ENCODE measurements around the gene CD3G.

The CD3G gene

DNA sequence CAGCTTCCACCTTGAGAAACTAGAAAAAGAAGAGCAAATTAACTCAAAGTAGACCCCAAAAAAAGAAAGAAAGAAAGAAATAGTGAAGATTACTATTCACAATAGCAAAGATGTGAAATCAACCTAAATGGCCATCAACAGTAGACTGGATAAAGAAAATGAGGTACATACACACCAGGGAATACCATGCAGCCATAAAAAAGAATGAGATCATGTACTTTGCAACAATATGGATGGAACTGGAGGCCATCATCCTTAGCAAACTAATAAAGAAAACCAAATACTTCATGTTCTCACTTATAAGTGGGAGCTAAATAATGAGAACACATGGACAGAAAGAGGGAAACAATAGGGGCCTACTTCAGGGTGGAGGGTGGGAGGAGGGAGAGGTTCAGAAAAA is 15.4 kb upstream of the CD3G start:
- no peak for DNase-seq

DNA sequence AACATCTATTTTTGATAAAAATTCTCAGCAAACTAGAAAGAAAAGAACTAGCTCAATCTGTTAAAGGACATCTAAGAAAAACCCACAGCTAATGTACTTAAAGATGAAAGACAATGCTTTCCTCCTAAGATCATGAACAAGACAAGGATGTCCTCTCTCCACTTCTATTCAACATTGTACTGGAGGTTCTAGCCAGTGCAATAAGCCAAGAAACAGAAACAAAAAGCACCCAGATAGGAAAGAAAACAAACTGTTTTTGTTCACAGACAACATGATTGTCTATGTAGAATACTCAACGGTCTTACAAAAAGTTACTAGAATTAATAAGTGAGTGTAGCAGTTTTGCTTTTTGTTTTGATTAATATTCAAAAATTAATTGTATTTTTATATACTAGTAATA is 9.4 kb upstream of the CD3G start:
- DNase-seq = no peak

GRCh38 chr11:118338637-118339061 is 5.5 kb upstream of the CD3G start:
- peak; percentile 28 for DNase-seq

GRCh38 chr11:118339281-118339961 is 4.7 kb upstream of the CD3G start:
- DNase-seq = no peak

- DNase-seq = no peak
These were observed 3.7 kb upstream of the CD3G start for GRCh38 chr11:118340449-118340848.

- no peak for DNase-seq
These were observed 2.9 kb upstream of the CD3G start for GRCh38 chr11:118341261-118341660.

GRCh38 chr11:118341815-118342489 is 2.2 kb upstream of the CD3G start:
- DNase-seq = no peak

DNA sequence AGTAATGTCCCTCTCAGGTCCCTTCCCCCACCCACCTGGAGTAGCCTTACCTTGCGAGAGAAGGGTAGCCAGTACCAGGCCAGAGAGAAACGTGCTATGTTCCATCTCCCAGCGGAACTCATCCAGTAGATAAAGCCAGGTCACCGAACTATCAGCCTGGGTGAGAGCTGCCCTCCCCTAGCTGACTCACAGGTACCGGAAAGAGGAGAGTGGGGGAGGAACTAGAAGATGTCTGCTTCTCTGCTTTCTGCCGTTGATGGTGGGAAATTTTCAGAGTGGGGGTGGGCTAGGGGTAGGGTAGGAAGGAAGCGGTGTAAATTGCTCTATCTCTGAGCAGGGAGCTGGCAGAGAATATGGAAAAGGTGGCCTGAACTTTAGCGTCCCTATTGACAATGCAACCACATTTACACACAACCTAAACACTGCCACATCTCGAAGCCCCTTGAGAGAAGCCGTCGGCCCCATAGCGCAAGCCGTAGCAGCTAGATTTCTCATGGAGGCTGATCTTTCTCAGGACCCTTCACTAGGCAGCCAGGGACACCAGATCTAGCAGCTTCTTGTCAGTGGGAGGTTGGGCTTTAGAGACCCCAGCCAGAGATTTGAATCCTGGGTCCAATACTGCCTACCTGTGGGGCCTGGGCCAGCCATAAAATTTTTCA is 1.5 kb upstream of the CD3G start, which contains the start of gene CD3D:
CD3D (minus strand) TSS at position 203 of the 659 bp plus-strand sequence; CDS start at position 105, 98 bp downstream.
- DNase-seq = no peak

- no peak for DNase-seq
These were observed 896 bp upstream of the CD3G start for GRCh38 chr11:118343248-118343647.

- DNase-seq = no peak
These were observed 5.3 kb downstream of the CD3G start for GRCh38 chr11:118349475-118349874.

- no peak for DNase-seq
These were observed 9.1 kb downstream of the CD3G start for GRCh38 chr11:118353084-118353710.

DNA sequence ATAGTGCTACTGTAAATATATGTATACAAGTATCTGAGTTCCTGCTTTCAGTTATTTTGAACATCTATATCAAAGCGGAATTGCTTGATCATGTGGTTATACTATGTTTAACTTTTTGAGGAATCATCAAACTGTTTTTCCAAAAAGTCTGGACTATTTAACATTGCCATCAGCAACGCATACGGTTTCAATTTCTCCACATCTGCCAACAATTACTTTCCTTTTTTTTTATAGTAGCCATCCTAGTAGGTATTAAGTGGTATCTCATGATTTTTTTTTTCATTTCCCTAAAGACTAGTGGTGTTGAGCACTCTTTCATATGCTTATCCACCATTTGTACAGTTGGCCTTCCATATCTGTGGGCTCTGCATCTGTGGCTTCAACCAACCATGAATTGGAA is 13.9 kb downstream of the CD3G start:
- DNase-seq = no peak

DNA sequence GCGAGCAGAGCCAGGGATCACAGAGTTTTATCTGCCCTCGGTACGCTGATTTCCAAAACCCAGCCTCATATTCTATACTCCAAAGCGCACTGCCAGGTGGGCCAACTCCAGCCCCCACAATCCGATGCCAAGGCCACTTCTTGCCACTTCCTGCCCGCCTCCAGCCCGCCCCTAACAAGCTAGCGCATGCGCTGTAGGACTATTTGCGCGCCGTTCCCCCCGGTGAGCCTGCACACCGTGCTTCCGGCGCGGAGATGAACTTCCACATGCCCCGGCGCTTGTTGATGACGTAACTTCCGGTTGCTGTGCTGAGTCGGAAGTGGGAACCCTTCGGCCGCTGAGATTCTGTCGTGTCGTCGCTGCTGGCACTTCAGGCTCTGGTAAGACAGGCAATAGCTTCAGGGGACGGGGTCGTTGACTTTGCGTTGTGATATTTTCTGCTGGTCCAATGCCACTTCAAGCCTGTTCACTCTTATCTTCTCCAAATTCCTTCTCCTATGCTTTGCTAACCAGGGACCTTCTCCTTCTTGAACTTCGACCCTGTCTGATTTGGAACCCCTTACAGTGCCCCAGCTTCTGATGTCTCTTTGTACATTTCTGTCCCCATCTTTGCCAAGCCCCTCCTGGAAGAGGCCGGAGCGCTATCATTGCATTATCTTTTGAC is 15.3 kb downstream of the CD3G start, which contains the start of gene UBE4A:
UBE4A (plus strand) TSS at position 306 of the 664 bp plus-strand sequence. CDS start 5,481 bp downstream, outside the sequence.
- peak; percentile 54 for DNase-seq

- DNase-seq = no peak
These were observed 20.9 kb downstream of the CD3G start for GRCh38 chr11:118364956-118365615.

GRCh38 chr11:118366287-118366686 is 22.1 kb downstream of the CD3G start:
- DNase-seq = no peak

DNA sequence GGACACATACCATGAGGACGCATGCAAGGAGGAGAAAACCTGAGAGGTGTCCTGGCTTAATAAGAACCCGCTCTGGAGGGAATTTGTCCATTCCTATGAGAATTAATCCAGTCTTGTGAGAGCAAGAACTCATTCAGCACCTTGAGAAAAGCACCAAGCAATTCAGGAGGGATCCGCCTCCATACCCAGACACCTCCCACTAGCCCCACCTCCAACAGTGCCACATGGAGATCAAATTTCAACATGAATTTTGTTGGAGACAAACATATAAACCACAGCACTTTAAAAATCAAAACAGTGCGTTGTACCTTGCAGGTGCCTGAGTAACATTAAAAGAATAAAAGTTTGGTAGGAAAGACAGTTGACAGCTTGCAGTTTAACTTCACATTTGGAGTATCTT is 26.6 kb downstream of the CD3G start:
- no peak for DNase-seq

DNA sequence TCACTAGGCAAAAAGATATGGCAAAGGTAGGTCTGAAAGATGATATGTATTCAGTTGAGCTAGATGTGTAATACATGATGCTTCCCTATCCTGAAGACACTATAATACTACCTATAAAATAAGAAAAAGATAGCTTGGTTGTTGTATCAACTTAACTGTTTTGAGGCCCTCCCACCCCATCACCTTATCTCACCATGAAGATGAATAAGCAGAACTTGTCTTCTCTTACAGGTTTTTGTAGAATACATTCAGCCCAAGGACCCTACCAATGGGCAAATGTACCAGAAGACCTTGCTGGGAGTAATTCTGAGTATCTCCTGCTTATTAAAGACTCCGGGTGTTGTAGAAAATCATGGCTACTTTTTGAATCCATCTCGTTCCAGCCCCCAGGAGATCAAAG is 29.1 kb downstream of the CD3G start:
- no peak for DNase-seq

- DNase-seq = no peak
These were observed 29.7 kb downstream of the CD3G start for GRCh38 chr11:118373871-118374270.

DNA sequence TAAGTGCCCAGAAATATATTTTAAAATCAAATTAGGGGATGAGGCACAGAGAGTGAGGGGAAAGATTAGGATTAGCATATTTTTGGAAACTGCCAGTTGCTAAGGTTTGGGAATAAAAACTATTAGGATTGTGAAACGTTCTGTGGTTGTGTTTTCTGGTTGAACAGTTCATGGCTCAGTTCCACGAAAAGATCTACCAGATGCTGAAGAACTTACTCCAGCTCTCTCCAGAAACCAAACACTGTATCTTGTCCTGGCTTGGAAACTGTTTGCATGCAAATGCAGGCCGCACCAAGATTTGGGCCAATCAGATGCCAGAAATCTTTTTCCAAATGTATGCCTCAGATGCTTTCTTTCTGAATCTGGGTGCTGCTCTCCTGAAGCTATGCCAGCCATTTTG is 30.6 kb downstream of the CD3G start:
- no peak for DNase-seq

- DNase-seq = no peak
These were observed 31.8 kb downstream of the CD3G start for GRCh38 chr11:118375978-118376377.

GRCh38 chr11:118379497-118379896 is 35.4 kb downstream of the CD3G start:
- no peak for DNase-seq

DNA sequence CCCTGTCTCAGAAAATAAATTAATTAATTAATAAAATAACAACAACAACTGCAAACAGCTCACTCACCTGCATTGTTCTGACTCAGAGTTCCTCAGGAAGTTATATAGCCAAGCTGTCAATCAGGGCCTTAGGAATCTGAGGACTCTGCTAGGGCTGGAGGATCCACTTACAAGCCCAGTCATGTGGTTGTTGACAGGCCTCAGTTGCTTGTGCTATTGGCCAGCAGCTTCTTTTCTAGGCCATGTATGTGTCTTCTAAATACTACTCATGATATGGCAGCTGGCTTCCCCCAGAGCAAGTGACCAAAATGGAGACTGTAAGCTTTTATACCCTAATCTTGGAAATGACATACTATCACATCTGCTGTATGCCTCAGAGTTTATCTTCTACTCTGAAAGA is 36.4 kb downstream of the CD3G start:
- DNase-seq = no peak

Data from activated gamma-delta T cell (primary cell).